GM21619 (cell line): ENCODE results near the gene PAX6.

ENCODE experiments used
- ATAC-seq: cut with Tn5 transposase; IDR thresholded peaks from one replicate; pipeline ENCODE4 v1.9.1; 2021; ENCODE audit not compliant: unreplicated experiment

PAX6 gene

GRCh38 chr11:31809541-31809856, 1.6 kb downstream of the PAX6 start:
- no peak for ATAC-seq

DNA sequence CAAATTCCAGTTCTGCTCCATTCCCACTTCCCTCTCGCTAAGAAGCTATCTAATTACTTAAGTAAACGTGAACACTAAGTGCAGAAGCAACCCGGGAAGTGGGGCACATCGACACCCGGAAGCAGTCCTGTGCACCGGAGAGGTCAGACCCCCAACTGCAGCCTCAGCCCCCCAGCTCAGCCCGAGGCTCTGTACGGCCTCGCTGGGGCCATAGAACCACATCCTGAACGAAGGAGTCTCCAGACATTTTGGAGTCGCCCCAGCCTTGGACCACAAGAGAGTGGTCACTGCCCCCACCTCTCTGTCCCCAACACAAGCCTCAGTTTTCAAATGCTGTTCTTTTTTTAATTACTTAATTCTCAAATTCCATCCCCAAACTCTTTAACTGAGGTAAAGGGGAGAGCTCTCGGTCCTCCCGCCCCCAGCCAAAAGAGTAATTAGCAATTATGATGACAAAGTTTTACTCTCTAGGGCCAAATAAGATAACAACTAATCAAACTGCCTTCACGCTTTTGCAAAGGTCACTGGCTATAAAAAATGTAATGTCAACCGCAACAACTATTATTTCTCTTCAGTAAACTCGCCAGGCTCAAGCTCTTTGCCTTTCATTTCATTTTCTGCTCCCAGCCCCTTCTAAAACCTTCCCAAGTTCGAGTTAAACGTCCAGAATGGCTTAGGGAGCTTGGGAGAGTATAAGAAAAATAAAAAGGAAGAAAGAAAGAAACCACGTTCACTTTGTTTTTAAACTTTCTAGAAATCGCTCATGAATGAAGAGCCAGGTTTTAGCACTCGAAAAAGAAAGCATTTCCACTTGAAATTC, 2.2 kb downstream of the PAX6 start:
- ATAC-seq = no peak

DNA sequence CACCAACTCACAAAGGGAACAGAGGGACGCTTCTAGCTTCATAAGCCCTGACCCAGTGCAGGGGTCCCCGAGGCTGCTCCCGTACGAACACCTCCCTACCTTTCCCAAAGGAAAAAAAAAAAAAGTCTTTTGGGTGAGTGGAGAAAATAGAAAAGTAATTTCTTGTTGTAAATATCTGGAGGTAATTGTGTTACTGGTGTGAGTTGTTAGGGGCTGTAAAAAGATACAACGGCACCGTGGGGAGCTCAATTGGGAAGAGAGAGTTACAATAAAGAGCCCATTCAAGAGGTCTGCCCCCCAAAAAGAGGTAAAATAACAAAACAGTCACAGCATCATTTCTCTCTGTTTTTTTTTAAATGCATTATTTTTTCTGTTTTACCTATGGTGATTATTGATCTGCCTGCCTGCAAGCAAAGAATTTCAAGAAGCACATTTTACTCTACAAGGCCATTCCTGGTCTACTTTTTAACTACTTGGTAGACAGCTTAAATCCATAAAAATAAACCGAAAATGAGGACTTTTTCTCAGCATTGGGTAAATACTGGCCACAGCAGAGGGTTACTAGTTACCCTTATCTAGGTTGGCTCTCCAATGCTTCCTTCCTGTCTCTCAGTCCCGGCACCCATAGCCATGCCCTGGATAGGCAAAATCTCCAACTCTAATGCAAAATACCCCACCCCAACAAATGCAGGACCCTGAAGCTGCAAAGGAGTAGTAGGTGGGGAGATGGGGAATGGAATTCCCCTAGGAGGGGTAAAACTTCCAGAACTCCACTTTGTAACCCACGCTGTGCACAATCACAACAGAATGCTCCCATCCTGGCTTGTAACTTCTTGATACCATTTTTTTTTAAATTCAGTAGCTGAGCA, 3.1 kb downstream of the PAX6 start:
- no peak for ATAC-seq

GRCh38 chr11:31806928-31807798, 4.0 kb downstream of the PAX6 start:
- ATAC-seq = no peak

DNA sequence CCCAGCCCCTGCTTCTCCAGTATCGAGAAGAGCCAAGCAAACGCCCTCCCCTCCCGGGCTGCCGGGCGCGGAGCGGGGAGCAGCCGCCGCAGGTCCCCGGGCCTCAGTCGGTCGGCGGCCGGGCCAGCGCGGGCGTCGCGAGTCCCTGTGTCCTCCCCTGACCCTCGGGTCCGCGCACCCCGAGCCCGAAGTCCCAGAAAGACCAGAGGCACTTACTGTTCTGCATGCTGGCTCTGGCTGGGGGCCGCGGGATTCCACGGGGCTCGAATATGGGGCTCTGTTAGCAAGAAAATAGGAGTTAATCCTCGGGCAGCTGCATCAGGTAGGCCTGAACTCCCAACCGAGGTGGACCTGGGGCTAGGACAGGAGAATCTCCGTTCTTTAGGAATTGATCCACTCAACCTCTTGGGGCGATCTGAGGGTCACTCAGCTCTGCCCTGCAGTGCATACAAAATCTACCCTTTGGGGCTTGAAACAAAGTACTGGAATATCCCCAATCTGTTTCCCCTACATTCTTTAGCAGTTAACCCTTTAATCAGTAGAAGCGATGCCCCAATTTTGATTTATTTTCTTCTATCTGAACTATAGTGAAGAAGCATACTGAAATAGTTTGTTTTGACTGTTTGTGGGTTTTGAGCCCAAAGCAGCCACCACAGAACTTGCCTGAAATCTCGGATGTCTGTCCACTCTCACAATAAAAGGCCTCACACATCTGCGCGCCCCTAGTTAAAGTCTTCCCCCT, 4.8 kb downstream of the PAX6 start:
- ATAC-seq = no peak

DNA sequence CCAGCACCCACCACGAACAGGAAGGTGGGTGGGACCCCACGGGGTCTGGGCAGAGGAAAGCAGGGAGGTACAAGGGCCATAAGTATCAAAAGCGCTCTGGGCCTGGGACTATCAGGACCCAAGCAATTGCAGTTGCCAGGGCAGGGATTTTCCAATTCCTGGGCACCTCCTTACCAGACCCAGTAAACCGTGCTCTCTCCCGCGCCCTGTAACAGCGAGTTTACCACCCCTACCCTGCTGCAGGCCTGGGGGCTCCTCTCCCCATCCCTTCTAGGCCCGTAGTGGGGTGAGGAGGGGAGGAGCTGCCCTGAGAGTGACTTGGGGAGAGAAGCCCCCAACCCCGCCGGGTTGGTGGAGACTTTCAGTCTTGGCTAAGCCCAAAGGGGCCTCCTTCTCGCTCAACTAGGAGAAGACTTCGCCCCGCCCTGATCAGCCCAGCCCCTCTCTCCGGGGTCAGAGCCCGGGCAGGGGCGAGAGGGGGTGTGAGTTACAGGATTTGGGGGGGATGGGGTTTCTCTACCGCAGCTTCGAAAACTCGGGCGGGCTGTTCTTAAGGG, 5.4 kb downstream of the PAX6 start:
- no peak for ATAC-seq

DNA sequence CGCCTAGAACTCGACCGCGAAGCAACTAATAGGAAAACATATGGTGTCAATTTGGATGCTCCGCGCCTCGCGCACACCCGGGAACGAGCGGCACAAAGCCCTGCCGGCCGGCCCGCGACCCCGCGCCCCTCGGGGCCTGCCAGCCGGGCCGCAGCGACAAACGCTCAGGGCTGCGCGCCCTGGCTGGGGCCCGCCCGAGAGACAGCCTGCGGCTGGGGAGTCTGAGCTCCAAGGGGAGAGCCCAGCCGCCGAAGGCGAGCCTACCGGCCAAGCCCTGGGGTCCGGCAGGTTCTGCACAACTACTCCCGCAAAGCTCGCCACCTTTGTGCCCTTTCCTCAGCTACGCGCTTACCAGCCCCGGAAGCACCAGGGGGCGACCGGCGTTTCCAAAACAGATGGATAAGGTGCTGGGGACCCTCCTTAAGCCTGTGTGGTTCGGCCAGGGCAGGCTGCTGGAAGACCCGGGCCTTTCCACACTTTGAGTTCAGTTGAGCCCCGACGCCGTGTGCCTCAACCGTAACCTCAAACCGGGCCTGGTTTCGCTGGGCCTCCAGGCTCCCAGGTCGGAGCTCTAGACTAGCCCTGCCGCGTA, 6.0 kb downstream of the PAX6 start:
- no peak for ATAC-seq

- no peak for ATAC-seq
Observed at GRCh38 chr11:31804312-31805036, 6.6 kb downstream of the PAX6 start.

DNA sequence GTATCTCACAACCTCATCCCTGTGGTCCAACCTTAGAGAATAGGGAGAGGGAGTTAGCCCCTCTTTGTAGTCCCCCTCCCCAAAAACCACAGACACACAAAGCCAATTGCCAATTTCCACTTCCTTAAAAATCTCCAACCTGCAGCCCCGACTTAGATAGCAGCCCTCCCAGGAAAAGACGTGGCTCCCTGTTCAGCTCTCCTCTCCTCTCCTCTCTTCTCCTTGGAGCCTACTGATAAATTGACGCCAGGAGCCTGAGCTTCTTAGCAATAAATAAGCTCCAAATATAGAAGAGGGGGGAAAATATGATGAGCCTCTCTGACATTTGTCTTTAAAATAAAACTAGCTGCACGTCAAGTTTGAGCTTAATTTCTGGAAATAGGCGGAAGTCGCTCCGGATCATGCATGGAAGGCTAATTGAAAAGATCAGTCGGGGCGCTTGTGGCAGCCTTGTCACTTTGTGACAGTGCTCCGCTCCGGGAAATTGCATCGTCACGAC, 7.3 kb downstream of the PAX6 start:
- no peak for ATAC-seq

GRCh38 chr11:31802990-31803812, 7.9 kb downstream of the PAX6 start:
- ATAC-seq = no peak

DNA sequence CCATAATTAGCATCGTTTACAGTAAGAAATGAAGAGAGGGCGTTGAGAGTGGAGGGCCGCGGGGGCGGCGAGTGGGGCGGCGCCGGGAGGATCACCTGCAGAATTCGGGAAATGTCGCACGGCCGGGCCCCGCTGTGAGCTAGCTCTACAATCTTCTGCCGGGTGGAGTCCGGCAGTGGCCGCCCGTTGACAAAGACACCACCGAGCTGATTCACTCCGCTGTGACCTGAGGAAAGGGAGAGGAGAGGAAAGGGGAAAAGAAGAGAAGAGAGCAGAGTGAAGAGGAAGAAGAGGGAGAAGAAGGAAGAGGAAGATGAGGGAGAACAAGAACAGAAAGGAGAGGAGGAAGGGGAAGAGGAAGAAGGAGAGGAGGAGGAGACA, 8.5 kb downstream of the PAX6 start:
- no peak for ATAC-seq

GRCh38 chr11:31802000-31802551, 9.0 kb downstream of the PAX6 start:
- ATAC-seq = no peak

GRCh38 chr11:31801298-31801702, 9.8 kb downstream of the PAX6 start:
- ATAC-seq = no peak

GRCh38 chr11:31800398-31801265, 10.5 kb downstream of the PAX6 start:
- no peak for ATAC-seq

- ATAC-seq = no peak
Observed at GRCh38 chr11:31799435-31800397, 11.4 kb downstream of the PAX6 start.
